ENCODE results near the gene PPP1R3F.
"Not testable (repeated sequence)": the region's sequence is repeated elsewhere in the genome, so short reads cannot be mapped to it uniquely, and the experiment has no call there.

PPP1R3F gene

DNA sequence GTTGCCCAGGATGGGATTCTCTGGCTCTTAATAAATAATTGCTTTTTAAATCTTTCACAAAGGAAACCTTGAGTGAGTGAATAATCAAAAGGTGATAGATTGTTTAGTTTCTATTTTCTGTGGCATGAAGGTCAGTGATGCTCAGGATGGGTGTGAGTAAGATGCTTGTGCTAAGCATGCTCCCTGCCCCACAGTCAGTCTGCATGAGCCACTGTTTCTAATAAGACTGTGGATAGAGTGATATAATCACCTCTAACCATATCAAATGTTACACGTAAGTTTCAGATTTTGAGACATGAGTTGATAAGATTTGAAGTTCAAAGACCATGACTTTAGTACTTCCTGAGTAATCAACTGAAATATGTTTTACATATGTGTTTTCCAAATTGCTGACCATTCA is 31.1 kb downstream of the PPP1R3F start:
- no peaks in the 10 kb centered on the region for H3F3A ChIP-seq (ENCODE audit: low read depth)
- no peak overlapping the region for H3K4me2 ChIP-seq (ENCODE audit: low read depth, low read length, poor library complexity, severe bottlenecking)
- no peaks in the 10 kb centered on the region for H3K79me2 ChIP-seq (ENCODE audit: insufficient read depth, low read length)
- H3K27me3 ChIP-seq (ENCODE audit: insufficient read depth, low read length, poor library complexity, severe bottlenecking) = no peaks in the 10 kb centered on the region
- H2AFZ ChIP-seq (ENCODE audit: low read length) = no peak overlapping the region
- H3K4me3 ChIP-seq (ENCODE audit: low read length, poor library complexity, severe bottlenecking) = no peak overlapping the region
- no peak overlapping the region for H3K9ac ChIP-seq (ENCODE audit: low read depth, low read length, poor library complexity, severe bottlenecking)
- TF ChIP-seq, protein P1, sequence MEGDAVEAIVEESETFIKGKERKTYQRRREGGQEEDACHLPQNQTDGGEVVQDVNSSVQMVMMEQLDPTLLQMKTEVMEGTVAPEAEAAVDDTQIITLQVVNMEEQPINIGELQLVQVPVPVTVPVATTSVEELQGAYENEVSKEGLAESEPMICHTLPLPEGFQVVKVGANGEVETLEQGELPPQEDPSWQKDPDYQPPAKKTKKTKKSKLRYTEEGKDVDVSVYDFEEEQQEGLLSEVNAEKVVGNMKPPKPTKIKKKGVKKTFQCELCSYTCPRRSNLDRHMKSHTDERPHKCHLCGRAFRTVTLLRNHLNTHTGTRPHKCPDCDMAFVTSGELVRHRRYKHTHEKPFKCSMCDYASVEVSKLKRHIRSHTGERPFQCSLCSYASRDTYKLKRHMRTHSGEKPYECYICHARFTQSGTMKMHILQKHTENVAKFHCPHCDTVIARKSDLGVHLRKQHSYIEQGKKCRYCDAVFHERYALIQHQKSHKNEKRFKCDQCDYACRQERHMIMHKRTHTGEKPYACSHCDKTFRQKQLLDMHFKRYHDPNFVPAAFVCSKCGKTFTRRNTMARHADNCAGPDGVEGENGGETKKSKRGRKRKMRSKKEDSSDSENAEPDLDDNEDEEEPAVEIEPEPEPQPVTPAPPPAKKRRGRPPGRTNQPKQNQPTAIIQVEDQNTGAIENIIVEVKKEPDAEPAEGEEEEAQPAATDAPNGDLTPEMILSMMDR (conservative IDR thresholded peaks at IDR 0.05; ENCODE audit: low read length) = no peak
- TF ChIP-seq EZH2phosphoT487 (IDR thresholded peaks at IDR 0.05; ENCODE audit: borderline replicate concordance) = no peak
- H3K9me3 ChIP-seq (ENCODE audit: insufficient read depth, low read depth, low read length) = no peaks in the 10 kb centered on the region
- H3K36me3 ChIP-seq (ENCODE audit: insufficient read depth, low read length) = no peaks in the 10 kb centered on the region
- no peaks in the 10 kb centered on the region for H3K4me1 ChIP-seq (ENCODE audit: insufficient read depth, low read length, poor library complexity, severe bottlenecking)
- no peaks in the 10 kb centered on the region for H4K20me1 ChIP-seq (ENCODE audit: insufficient read depth, low read length, poor library complexity, severe bottlenecking)
- H3K9me2 ChIP-seq (replicated peaks; ENCODE audit: low read depth, low read length) = no peaks in the 10 kb centered on the region

DNA sequence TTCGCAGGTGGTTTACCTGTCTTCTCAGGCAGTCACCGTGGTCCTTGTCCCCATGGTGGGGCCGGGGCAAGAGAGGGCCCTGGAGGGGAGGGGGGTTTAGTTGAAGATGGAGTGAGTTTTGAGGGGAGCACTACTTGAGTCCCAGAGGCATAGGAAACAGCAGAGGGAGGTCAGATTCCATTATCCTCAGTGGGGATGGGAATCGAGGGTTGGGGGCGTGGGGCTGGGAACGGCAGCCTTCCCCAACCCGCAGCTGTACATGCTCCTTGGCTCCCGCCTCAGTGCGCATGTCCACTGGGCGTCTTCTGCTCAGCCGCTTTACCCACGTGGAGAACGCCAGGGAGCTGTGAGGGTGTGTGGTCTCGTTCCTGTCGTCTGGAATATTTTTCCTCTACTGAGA is 33.8 kb downstream of the PPP1R3F start, which contains the start of gene GAGE10:
GAGE10 (plus strand) TSS at position 301 of the 400 bp plus-strand sequence. CDS start 1,214 bp downstream, outside the sequence.
- Histone ChIP-seq H3K9me2 (replicated peaks; ENCODE audit: low read depth, low read length) (no peaks in the 10 kb centered on the region), H3F3A (ENCODE audit: low read depth) (no peaks in the 10 kb centered on the region), H3K36me3 (ENCODE audit: insufficient read depth, low read length) (no peaks in the 10 kb centered on the region), H2AFZ (ENCODE audit: low read length) (no peak within 1 kb of the TSS), H4K20me1 (ENCODE audit: insufficient read depth, low read length, poor library complexity, severe bottlenecking) (no peaks in the 10 kb centered on the region), H3K27me3 (ENCODE audit: insufficient read depth, low read length, poor library complexity, severe bottlenecking) (no peaks in the 10 kb centered on the region), H3K79me2 (ENCODE audit: insufficient read depth, low read length) (no peaks in the 10 kb centered on the region), H3K4me1 (ENCODE audit: insufficient read depth, low read length, poor library complexity, severe bottlenecking) (no peaks in the 10 kb centered on the region), H3K4me2 (ENCODE audit: low read depth, low read length, poor library complexity, severe bottlenecking) (no peak within 1 kb of the TSS), H3K4me3 (ENCODE audit: low read length, poor library complexity, severe bottlenecking) (no peak within 1 kb of the TSS), H3K9ac (ENCODE audit: low read depth, low read length, poor library complexity, severe bottlenecking) (no peak within 1 kb of the TSS), H3K9me3 (ENCODE audit: insufficient read depth, low read depth, low read length) (no peaks in the 10 kb centered on the region)
- TF ChIP-seq, protein P1 (conservative IDR thresholded peaks at IDR 0.05; ENCODE audit: low read length) = no peak
- TF ChIP-seq EZH2phosphoT487 (IDR thresholded peaks at IDR 0.05; ENCODE audit: borderline replicate concordance) = no peak

DNA sequence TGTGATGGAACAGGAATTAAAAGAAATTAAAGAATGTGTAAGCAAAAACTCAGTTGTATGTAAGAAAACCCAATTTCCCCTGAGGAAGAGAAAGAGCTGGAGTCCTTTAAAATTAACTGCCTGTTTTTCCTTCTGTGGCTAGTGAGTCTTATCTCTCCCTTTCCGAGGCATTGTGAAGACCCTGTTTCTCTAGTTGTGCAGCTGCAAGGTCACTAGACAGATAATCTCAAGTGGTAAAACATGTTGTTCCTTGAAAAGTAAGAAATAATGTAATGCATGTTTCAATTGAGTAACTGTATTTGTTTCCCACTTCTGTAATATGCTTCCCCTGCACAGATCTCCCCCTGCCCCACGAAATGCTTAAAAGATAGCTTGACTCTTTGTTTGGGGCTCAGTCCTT is 38.2 kb downstream of the PPP1R3F start:
- not testable (repeated sequence) for H2AFZ ChIP-seq (ENCODE audit: low read length); H3K79me2 ChIP-seq (ENCODE audit: insufficient read depth, low read length); H3K9ac ChIP-seq (ENCODE audit: low read depth, low read length, poor library complexity, severe bottlenecking); H3K4me2 ChIP-seq (ENCODE audit: low read depth, low read length, poor library complexity, severe bottlenecking); H3K36me3 ChIP-seq (ENCODE audit: insufficient read depth, low read length); H3F3A ChIP-seq (ENCODE audit: low read depth); H3K9me2 ChIP-seq (replicated peaks; ENCODE audit: low read depth, low read length); H3K4me3 ChIP-seq (ENCODE audit: low read length, poor library complexity, severe bottlenecking); H3K27me3 ChIP-seq (ENCODE audit: insufficient read depth, low read length, poor library complexity, severe bottlenecking); H3K9me3 ChIP-seq (ENCODE audit: insufficient read depth, low read depth, low read length); H4K20me1 ChIP-seq (ENCODE audit: insufficient read depth, low read length, poor library complexity, severe bottlenecking); H3K4me1 ChIP-seq (ENCODE audit: insufficient read depth, low read length, poor library complexity, severe bottlenecking)

DNA sequence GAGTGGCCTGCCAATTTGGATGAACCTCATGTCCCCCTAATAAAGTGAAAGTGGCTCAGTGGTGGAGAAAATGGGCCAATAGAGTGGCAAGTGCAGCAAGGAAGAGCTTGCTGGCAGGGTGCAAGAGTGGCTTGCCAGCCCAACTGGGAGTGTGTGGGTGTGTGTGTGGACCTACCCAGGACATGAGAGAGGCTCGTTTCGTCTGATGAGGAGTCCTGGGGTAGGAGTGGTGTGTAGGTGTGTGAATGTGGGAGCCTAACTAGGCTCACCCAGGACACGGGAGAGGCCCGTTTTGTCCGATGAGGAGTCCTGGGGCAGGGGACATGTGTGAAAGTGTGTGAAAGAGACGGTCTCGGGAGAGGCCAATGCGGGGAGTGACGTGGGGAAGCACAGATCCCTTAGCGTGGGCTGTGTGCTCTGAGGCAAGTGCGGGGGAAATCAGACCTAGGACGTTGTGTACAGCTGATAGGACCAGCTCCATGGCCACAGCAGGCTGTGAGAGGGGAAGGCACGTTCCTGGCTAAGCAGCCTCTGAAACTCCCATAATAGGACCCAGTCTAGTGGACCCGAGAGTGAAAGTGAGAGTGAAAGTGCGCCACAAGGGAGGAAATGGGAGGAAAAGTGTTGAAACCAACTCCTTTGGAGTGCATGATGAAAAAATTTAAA is 39.1 kb downstream of the PPP1R3F start:
- Histone ChIP-seq H3F3A (ENCODE audit: low read depth) (no peaks in the 10 kb centered on the region), H4K20me1 (ENCODE audit: insufficient read depth, low read length, poor library complexity, severe bottlenecking) (no peaks in the 10 kb centered on the region), H3K4me2 (ENCODE audit: low read depth, low read length, poor library complexity, severe bottlenecking) (peak overlapping the region; percentile 44), H3K4me1 (ENCODE audit: insufficient read depth, low read length, poor library complexity, severe bottlenecking) (no peaks in the 10 kb centered on the region), H3K9me3 (ENCODE audit: insufficient read depth, low read depth, low read length) (no peaks in the 10 kb centered on the region), H3K36me3 (ENCODE audit: insufficient read depth, low read length) (no peaks in the 10 kb centered on the region), H3K27me3 (ENCODE audit: insufficient read depth, low read length, poor library complexity, severe bottlenecking) (no peaks in the 10 kb centered on the region), H3K79me2 (ENCODE audit: insufficient read depth, low read length) (no peaks in the 10 kb centered on the region), H3K9me2 (replicated peaks; ENCODE audit: low read depth, low read length) (no peaks in the 10 kb centered on the region), H3K4me3 (ENCODE audit: low read length, poor library complexity, severe bottlenecking) (no peak overlapping the region), H3K9ac (ENCODE audit: low read depth, low read length, poor library complexity, severe bottlenecking) (no peak overlapping the region), H2AFZ (ENCODE audit: low read length) (peak overlapping the region; percentile 81)
- TF ChIP-seq EZH2phosphoT487 (IDR thresholded peaks at IDR 0.05; ENCODE audit: borderline replicate concordance) = no peak
- TF ChIP-seq, protein P1 (conservative IDR thresholded peaks at IDR 0.05; ENCODE audit: low read length) = no peak
